ENCODE measurements around the gene SELENOK.

SELENOK gene

DNA sequence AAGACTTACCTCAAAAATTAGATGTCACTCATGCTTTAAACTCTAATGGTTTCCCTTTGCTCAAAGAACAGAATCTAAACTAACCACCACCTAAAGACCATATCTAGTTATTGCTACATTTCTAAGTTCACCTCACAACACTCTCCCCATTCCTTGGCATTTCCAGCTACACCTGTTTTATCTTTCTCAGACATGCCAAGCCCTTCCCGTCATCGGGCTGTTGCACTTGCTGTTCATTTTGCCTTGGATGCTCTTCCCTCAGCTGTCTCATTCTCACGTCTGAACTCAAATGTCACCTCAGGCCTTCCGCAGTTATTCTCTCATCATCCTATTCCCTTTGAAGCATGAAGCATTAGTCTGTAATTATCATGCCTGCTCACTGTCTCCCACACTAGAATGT, 8.7 kb downstream of the SELENOK start:
- no peak for DNase-seq (ENCODE audit: low read depth)

DNA sequence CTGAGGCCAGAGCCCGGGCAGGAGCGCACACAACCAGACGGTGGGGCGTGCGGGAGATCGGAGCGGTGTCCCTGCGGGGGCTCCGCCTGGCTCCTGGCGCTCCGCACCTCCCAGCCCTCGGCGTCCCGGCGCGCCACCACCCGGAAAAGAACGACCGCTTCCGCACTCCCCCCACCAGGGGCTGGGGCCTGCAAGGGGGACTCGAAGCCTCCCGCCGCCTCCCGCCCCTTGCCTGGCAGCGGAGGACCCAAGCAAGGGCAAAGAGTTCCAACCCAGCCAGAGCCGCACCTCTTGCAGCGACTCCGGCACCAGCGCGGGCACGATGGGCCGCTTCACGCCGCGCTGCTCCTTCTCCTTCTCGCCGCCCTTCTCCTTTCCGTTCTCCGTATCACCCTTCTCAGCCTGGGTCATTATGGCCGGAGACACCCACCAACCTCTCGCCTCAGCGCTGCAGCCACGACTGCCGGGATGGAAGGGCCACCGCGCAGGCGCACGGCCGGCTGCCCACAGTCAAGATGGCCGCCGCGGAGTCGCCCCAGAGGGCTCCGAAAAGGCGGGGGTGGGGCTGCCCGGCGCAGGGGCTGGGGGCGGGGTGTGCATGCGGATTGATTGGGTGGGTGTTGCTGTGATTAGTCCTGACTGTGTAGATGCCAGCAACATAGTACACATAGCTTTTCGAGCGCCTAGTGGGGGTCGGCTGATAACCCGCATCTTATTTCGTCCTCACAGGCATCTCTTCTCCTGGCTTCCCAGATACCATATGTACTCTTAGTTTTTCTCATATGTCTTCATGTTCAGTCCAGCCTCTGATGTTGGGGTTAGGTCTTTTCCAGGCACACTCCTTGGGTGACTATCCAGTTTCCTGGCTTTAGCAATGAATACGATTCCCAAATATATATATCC, 9.7 kb downstream of the SELENOK start, which contains the start of gene ACTR8:
TSS of gene ACTR8 (minus strand) at position 462 of the 903 bp plus-strand sequence. CDS start at position 411, 51 bp downstream.
- no peak for DNase-seq (ENCODE audit: low read depth)

DNA sequence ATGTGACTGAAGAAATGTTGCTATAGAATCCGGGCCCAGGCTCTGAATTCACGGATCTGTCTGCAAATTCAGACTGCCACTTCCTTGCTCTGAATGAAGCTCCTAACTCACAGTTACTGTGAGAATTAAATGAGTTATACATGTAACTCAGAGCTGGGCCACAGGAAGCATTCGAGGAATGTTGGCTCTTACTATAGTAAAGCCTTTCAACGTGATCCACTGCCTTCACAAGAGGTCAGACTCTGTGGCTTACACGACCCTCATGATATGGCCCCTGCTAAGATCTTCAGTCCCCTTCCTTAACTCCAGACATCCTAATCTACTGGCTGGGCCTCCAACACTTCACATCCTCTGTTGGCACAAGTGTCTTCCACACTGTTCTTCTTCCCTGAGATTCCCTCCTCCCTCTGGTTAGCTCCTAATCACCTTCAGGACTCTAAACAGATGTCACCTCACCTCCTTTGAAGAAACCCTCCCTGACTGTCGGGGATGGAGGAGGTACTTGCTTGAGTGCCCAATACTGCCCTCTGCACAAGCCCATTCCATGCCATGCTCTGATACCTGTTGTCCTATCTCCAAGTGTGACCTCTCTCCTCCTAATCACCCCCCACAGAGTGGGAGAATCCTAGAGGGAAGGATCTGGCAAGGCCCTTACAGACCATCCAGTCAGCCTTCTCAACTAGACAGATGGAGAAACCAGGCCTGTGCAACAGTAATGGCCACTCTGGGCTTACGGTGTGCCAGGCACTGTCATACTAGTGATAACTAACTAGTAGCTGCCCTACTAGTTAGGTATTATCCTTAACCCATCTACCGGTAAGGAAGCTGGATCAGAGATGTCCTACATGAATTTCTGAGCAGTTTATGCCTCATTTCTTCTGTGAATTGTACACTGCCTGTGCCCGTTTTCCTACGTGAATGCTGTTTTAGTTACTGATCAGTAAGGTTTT, 11.0 kb downstream of the SELENOK start:
- DNase-seq (ENCODE audit: low read depth): no peak

DNA sequence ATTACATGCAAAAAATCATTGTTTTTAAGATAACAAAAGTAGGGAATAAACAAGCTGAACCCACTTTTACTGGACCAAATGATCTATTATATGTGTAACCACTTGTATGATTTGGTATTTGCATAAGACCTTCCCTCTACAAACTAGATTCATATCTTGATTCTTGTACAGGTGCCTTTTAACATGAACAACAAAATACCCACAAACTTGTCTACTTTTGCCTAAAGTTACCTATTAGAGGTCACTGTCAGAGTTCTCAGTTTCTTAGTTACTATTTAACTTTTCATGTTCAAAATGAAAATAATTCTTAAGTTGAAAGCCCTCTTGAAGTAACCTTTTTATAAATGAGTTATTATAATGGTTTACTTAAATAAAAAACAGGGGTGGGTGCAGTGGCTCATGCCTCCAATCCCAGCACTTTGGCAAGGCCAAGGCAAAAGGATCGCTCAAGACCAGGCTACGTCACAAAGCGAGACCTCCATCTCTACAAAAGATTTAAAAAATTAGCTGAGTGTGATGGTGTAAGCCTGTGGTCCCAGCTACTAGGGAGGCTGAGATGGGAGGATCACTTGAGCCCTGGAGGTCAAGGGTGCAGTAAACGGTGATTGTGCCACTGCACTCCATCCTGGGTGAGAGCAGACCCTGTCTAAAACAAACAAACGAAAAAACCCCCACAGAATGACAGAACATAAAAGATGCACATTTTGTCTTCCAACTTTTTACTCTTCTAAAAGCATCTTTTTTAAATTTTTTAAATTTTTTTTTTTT, 25.7 kb downstream of the SELENOK start:
- no peak for DNase-seq (ENCODE audit: low read depth)

DNA sequence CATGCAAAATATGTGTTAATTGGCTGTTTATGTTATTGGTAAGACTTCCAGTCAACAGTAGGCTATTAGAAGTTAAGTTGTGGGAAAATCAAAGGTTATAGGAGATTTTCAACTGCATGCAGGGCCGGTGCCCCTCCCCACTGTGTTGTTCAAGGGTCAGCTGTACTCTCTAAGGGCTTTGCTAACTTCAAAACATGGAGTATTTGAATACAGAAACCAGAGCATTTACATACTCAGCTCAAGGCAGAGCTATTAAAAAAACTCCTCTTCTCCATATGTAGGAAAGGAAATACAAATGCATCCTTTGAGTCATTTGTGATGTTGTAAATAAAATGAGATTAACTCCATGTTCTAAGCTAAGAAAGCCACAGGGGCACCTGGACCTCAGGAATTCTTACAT, 28.5 kb downstream of the SELENOK start:
- DNase-seq (ENCODE audit: low read depth): no peak

DNA sequence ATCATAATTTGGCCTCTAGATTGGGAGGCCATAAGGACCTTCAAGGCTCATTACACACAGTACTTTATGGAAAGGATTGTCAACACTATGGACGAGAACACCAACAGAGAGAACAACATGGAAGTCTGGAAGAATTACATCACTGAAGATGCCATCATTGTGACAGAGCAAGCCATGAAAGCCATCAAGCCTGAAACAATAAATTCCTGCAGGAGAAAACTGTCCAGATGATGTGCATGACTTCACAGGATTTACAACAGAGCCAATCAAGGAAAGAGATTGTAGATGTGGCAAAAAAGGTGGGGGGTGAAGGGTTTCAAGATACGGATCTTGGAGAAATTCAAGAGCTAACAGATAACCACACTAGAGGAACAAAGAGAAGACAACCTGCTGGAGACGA, 29.4 kb downstream of the SELENOK start:
- no peak for DNase-seq (ENCODE audit: low read depth)

DNA sequence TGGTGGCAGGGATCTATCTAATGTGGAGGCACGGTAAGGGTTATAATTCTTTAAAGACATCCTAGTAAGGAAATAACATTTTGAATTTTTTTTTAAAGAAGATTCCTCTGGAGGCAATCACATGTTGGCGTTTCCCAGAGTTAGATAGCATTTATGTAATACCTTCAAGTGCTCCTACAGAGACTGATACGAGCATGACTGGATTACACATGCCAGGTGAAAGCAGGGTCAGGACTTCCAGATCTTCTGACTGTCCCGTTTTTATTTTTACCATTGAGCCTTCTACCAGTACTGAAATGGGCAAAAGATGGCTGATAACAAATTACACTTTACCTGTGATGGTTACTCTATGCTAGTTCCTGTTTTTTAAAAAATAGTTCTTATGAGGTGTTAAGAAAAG, 31.5 kb downstream of the SELENOK start:
- no peak for DNase-seq (ENCODE audit: low read depth)

DNA sequence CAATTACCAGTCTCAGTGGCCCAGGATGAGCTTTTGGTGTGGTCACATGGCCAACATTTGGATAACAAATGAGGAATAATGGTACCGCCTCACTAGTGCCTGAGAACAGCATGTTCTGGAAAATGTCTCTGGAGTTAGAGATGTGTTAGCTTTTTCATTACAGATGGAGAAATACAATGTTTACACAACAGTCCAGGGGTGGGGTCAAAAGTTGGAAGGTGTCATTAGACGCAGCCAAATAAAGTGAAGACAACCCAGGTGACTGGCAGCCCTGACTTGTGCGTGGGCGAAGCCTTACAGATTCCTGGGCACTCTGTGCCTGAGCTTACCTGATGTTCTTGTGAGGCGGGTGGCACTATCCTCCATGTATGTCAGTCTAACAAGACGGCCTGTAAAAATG, 32.5 kb downstream of the SELENOK start:
- no peak for DNase-seq (ENCODE audit: low read depth)

DNA sequence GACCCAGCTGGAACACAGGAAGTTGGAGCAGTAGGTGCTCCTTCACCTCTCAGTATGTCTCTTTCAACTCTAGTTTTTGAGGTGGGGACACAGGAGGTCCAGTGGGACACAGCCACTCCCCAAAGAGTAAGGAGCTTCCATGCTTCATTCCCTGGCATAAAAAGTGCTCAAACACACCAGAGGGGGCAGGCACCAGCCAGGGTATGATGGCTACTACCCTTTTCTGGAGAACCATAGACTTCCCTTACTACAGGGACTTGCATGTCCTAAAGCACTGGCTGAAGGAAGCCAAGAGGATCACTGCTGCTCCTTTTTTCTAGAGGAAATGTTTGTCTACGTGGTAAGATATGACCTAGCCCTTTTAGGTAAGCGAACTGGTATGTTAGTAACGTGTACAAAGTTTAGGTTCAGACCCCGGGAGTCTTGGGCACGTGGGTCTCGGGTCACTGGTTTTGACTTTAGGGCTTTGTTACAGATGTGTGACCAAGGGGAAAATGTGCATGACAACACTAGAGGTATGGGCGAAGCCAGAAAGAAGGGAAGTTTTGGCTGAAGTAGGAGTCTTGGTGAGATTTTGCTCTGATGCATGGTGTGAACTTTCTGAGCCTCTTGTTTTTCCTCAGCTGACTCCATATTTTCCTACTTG, 33.4 kb downstream of the SELENOK start:
- DNase-seq (ENCODE audit: low read depth): no peak

DNA sequence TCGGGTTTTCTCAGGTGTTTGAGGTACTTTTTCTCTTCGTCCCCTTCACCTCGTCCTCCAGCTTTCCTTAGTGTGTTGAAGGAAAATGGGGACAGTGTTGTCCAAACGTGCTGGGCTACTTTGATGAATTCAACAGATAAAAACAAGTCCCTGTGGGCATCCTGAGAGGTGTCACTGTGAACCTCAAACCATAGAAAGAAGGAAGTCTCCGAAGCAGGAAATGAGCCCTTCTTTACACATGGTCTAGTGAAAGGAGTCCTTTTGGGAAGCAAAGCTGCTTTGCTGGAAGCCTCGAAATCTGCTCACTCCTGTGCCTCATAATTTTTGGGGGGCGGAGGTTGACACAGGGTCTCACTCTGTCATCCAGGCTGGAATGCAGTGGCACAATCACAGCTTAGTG, 34.7 kb downstream of the SELENOK start:
- DNase-seq (ENCODE audit: low read depth): no peak

DNA sequence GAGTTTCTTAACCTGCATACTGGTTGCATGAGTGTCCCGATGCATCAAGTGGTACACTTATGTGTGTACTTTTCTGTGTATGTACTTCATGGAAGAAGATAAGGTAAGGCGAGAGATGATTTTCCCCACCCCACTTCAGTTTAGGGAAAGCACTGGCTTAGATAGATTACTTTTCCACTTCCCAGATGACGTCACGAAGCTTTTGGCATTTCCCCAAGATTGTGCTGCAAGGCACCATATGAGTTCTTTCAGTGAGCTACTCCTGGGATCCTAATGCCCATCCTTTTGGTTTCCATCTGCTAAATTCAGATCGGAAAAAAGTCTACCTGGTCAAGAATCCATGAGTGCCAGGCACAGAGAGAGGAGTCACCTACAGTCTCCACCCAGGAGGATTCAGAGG, 40.8 kb downstream of the SELENOK start:
- no peak for DNase-seq (ENCODE audit: low read depth)

DNA sequence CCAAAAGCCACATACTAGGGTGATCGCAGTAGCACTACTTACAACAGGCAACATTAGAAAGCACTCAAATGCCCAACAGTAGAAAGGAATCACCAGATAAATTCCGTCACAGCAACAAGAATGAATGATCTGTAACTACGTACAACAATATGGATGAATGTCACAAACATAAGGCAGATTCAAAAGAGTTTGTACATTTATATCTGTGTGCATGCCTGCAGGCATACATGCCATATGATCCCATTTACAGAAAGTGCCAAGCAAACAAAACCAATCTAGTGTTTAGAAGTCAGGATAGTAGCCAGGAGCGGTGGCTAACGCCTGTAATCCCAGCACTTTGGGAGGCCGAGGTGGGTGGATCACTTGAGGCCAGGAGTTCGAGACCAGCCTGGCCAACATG, 41.7 kb downstream of the SELENOK start:
- no peak for DNase-seq (ENCODE audit: low read depth)

DNA sequence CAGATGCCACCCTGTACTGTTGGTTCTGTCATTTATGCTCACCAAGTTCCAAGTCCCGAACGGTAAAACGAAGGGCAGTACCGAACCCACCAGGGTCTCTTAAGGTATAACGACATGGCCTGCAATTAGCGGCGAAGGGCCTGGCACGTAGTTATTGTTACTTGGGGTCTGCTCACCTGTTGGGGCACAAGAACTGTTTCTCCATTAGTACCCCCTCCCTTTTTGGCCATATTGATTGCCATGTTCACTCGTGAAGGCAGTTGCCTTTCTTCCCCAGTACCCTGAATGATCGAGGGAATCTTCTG, 44.9 kb downstream of the SELENOK start:
- DNase-seq (ENCODE audit: low read depth): no peak

DNA sequence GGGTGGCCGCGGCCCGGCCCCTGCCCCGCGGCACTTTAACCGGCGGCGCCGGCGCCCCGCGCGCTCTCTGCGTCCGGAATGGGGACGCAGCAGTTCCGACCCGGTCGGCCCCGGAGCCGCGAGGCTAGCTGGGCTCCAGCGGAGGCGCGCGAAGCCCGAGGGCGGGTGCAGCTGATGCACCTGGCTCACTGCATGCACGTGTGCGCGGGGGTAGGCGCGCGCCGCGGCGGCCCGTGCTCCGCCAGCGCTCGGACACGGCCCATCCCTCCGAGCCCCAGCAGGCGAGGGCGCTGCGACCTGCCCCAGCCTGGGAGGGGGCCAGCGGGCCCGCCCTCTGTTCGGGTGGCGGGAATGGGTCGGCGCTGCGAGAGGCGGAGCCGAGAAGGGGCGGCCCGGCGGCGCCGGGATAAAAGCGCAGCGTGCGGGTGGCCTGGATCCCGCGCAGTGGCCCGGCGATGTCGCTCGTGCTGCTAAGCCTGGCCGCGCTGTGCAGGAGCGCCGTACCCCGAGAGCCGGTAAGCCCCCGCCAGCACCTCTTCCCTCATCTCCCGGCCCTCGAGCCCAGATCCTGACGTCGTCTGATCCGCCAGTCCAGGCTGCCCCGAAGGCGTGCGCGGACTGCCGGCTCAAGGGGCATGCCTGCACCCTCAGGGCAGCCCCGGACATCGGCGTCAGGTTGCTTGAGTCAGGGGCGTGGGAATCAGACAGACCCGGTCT, 45.4 kb downstream of the SELENOK start, which contains the start of the genes CHDH and IL17RB:
TSS of gene CHDH (minus strand) at position 286 of the 717 bp plus-strand sequence. CDS start 22,411 bp downstream, outside the sequence.
TSS of gene IL17RB (plus strand) at position 435 of the 717 bp plus-strand sequence. CDS start at position 456, 21 bp downstream.
- DNase-seq (ENCODE audit: low read depth): no peak

DNA sequence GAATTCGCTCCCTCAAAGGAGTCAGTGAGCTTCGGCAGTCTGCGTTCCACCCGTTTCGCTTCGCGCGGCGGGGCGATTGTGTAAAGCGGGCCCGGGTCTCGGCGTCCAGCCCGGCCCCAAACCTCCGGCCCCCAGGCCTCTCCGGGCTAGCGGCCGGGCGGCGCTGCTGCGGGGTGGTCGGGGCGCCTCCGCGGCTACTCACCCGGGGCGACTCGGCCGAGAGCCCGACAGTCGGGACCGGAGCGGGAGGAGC, 45.9 kb downstream of the SELENOK start:
- no peak for DNase-seq (ENCODE audit: low read depth)

DNA sequence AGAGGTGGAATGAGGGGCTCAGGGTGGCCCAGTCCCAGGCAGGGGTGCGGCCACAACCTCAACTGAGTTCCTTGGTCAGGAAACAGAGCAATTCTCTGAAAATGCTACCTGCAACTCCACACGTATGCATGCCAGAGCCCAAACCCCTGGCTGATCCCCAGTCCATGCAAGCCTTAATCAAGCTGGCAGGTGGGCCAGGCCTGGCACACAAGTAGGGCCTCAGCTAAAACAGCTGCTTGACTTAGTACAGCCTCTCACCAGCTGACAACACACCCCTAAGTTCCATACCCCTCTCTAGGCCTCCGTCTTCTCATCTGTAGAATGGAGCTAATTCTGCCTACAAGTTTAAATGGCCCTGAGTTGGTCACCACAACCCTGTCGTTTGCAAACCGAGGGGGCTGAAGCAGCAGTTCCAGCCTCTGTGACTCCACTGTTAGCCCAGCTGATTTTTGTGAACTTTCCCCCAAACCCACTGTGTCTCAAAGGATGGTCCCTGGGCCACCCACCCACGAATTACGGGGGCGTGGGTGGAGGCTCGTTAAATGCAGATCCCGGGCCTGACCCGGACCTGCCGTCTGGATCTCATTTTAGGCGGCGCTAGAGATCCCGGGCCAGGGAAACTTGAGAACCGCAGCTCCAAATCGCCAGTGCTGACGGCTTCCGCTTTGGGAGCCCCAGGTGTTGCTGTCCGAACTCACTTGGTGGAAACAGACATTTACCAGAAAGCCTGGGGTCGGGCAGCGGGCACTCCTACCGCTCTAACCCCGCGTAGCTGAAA, 46.4 kb downstream of the SELENOK start:
- no peak for DNase-seq (ENCODE audit: low read depth)

DNA sequence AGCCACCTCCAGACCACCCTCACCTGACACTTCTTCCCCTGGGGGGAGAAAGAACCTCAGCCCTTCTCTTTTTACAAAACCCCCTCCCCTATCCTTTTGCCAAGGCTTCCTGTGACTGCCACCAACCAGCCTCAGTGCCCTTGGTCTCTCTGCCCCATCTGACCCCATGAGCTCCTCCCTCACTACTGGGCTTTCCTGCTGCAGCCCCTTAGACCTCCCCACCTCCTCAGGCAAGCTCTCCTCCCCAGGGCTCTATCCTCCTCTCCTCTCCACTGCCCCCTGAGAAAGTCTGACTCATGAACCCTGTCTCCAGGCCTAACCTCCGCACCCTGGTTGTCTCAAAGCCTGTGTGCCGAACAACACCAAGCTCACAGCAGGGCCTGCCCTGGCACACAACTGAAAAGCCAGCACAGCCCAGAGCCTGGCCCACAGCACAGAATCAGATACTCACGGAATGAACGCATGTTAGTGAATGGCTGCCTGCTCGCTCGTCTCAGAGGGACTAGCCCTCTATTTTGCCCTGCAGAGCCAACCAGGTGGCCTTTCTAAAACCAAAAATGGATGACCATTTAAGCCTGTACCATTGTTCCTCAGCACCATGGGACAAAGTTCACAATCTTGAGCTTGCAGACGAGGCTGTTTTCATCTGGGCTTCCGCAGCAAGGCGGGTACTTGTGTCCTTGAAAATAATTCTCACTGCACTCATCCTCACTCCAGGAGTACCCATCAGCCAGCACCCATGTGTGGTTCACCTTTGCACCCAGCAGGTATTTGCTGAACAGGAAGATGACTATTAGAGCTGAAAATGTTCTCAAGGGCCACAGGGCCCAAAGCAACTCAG, 47.2 kb downstream of the SELENOK start:
- no peak for DNase-seq (ENCODE audit: low read depth)

DNA sequence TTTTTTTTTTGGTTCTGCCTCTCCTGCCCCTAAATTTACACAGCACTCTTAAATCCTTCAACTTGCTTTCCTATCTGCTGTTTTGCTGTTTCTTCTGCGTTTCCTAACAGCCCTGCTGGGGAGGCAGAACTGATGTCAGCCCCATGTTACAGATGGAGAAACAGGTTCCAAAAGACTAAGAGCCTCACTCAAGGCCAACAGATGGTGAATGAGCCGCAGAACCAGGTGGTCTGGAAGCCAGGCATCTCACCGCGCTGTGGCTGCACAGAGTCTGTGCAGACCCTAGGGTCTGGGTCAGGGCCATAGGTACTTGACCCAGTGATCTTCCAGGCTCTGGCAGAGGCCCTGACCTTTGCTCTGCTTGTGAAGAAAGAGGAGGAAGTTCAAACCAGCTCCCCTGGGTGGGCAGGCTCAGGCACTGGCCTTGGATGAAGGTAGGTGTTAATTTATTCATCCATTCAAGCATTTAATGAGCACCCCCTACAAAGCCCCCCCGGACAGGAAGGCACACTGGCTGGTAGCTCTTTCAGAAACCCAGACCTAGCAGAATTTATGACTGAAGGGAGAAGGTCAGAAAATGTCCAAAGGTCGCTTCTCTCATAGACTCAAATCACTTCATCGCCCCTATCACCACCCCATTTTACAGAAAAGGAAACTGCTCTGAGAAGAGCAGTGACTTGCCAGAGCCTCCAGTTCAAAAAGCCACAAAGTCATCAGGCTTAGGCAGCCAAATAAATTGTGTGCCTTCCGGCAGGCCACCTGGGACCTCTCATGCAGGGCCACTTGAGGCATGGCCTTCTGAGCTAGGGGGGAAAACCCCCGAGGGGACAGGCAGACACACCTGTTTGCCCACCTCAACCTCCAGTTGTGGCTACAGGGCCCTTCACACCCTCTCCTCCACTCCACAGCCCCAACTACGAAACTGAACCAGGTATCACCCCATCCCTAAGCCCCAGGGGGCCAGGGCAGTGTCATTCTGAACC, 48.2 kb downstream of the SELENOK start:
- DNase-seq (ENCODE audit: low read depth): no peak

Measured in HS-5 (cell line).